Measurements from ENCODE around the gene SLC12A8.

The SLC12A8 gene

DNA sequence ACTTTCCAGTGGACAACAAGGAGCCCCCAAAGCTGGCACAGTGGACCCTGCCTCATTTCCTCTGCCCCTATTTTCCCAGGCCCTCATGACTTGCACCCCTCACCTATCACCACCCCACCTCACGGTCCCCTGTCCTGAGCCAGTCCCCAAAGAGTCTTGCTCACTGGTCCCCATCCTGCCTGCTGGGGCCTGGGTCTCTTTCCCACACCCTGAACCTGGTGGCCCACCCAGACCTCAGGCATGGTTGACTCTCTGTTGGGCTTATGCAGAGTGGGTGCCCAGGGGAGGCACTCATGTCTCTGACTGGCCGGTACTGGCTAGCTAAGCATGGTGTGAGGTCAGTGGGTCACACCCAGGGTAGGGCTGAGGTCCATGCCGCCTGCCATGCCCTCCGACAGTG is 73.2 kb downstream of the SLC12A8 start:
- Histone ChIP-seq H3K4me2 (peak overlapping the region in 7 of 11 experiments; percentile 6 to 98 (median 95); a peak in 7 of 22 replicates), H3K27ac (no peak overlapping the region), H3K9me3 (replicated peaks in 1 of 11) (peaks cover 0 to 11% (median 0%) of the 10 kb centered on the region in 11 experiments; a peak in 2 of 22 replicates), H3K9ac (no peak overlapping the region), H3K27me3 (peaks cover 0 to 22% (median 7%) of the 10 kb centered on the region in 11 experiments; a peak in 10 of 22 replicates), H3K4me3 (no peak overlapping the region), H3K36me3 (no peaks in the 10 kb centered on the region), H4K20me1 (peaks cover 0 to 10% (median 0%) of the 10 kb centered on the region in 11 experiments; a peak in 2 of 22 replicates), H3K4me1 (peaks cover 62 to 82% (median 73%) of the 10 kb centered on the region in 10 experiments)
- no peak for TF ChIP-seq Cebpa-rat (IDR thresholded peaks at IDR 0.05)

DNA sequence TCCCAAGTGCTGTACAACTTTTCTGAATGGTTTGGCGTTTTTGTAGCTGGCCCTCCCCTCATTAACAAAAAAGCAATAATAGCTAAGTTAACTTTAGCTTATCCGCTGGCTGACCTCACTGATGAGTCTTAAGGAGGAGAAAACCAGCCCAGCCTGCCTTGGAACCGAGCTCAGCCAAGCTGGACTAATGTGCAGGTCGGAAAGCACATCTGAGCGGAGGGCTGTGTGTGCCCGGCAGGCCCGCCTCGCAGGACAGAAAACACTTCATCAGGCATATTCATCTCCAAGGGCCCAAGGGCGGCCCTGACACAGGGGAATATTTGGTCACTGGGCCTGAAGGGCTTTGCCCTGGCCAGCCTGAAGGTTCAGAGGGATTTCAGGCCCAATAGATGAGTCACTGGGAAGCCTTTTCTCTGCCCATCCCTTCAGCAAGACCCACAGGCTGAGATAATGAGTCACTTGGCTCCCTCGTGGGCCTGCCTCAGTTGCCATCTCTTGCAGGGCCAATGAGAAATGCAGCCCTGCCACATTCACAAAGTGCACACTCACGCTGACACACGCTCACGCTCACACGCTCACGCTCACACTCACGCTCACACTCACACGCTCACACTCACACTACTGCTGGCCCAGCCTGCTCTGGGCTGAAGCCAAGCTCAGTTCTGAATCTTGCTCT is 75.1 kb downstream of the SLC12A8 start:
- H3K4me2 ChIP-seq = peak overlapping the region in 9 of 11 experiments; percentile 6 to 77 (median 53); a peak in 12 of 22 replicates
- no peak overlapping the region; a peak in 1 of 22 replicates for H3K9ac ChIP-seq
- TF ChIP-seq Cebpa-rat (IDR thresholded peaks at IDR 0.05) = no peak
- H3K4me3 ChIP-seq = no peak overlapping the region
- no peaks in the 10 kb centered on the region for H3K36me3 ChIP-seq
- peaks cover 56 to 76% (median 68%) of the 10 kb centered on the region in 10 experiments for H3K4me1 ChIP-seq
- peaks cover 0 to 11% (median 0%) of the 10 kb centered on the region in 11 experiments; a peak in 2 of 22 replicates for H3K9me3 ChIP-seq (replicated peaks in 1 of 11)
- peaks cover 0 to 5% (median 0%) of the 10 kb centered on the region in 11 experiments; a peak in 4 of 22 replicates for H3K27me3 ChIP-seq
- H3K27ac ChIP-seq = no peak overlapping the region
- H4K20me1 ChIP-seq = peaks cover 0 to 8% (median 0%) of the 10 kb centered on the region in 11 experiments; a peak in 2 of 22 replicates

DNA sequence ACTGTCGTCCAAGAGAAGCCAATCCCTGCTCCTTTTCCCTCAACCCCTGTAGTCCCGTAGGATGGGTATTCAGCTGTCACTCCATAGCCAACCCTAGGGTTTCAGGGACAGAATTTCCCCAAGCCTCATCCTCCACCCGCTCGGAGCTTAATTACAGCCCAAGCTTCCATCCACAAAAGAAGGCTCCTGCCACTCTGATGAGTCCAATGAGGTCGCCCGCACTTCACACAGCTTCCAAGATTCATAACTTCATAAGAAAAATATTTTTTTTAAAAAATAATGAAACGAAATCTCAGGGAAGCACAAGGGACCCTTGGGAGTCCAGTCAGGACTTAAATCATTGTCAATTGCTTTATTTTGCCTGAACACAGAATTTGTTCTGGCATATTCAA is 75.6 kb downstream of the SLC12A8 start:
- H3K4me2 ChIP-seq = peak overlapping the region in 9 of 11 experiments; percentile 26 to 77 (median 53); a peak in 15 of 22 replicates
- H3K27ac ChIP-seq = 0 out of 22 replicates have a peak overlapping the region, but pooled peaks of 1 of the 11 experiments have one; percentile 0
- 0 out of 22 replicates have a peak overlapping the region, but pooled peaks of 1 of the 11 experiments have one; percentile 2 for H3K9ac ChIP-seq
- no peak overlapping the region for H3K4me3 ChIP-seq
- peaks cover 0 to 3% (median 0%) of the 10 kb centered on the region in 11 experiments; a peak in 1 of 22 replicates for H4K20me1 ChIP-seq
- H3K27me3 ChIP-seq = no peaks in the 10 kb centered on the region; a peak in 1 of 22 replicates
- peaks cover 0 to 11% (median 0%) of the 10 kb centered on the region in 11 experiments; a peak in 2 of 22 replicates for H3K9me3 ChIP-seq (replicated peaks in 1 of 11)
- H3K4me1 ChIP-seq = peaks cover 56 to 76% (median 68%) of the 10 kb centered on the region in 10 experiments
- TF ChIP-seq Cebpa-rat (IDR thresholded peaks at IDR 0.05) = no peak
- H3K36me3 ChIP-seq = no peaks in the 10 kb centered on the region

DNA sequence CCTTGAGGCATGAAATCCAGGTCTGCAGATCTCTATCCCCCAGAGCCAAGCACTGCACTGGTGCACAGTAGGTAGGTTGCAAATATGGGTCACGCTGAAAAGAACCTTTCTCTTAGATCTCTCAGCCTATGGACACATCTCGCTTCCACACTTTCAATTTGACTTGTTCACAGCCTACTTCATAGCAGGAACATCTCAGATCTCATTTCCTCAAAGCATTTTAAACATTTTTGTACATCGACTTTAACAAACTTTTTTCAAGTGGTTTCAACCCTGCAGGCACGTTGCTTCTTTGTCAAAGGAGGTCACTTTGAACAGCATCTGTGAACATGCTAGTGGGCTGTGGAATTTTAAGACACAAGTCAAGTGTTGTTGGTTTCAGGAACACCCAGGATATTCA is 76.0 kb downstream of the SLC12A8 start:
- no peak for TF ChIP-seq Cebpa-rat (IDR thresholded peaks at IDR 0.05)
- Histone ChIP-seq H3K4me1 (peaks cover 56 to 76% (median 68%) of the 10 kb centered on the region in 10 experiments), H3K27ac (0 out of 22 replicates have a peak overlapping the region, but pooled peaks of 1 of the 11 experiments have one; percentile 0)

GRCh38 chr3:125134952-125135351 is 77.6 kb downstream of the SLC12A8 start:
- peak overlapping the region in 8 of 11 experiments; percentile 2 to 29 (median 20); a peak in 7 of 22 replicates for H3K4me2 ChIP-seq
- no peaks in the 10 kb centered on the region for H3K9me3 ChIP-seq (replicated peaks in 1 of 11)
- no peaks in the 10 kb centered on the region for H3K36me3 ChIP-seq
- no peak overlapping the region for H3K27ac ChIP-seq
- H3K4me3 ChIP-seq = no peak overlapping the region
- H3K9ac ChIP-seq = no peak overlapping the region
- no peak for TF ChIP-seq Cebpa-rat (IDR thresholded peaks at IDR 0.05)
- peaks cover 56 to 76% (median 68%) of the 10 kb centered on the region in 10 experiments for H3K4me1 ChIP-seq
- H4K20me1 ChIP-seq = no peaks in the 10 kb centered on the region
- no peaks in the 10 kb centered on the region for H3K27me3 ChIP-seq

More for the DNA sequence above, 76.0 kb downstream of the SLC12A8 start:
- Histone ChIP-seq H3K9ac (0 out of 22 replicates have a peak overlapping the region, but pooled peaks of 1 of the 11 experiments have one; percentile 2), H3K27me3 (no peaks in the 10 kb centered on the region; a peak in 1 of 22 replicates), H3K36me3 (no peaks in the 10 kb centered on the region), H3K4me2 (peak overlapping the region; percentile 23 to 77 (median 43); a peak in 21 of 22 replicates), H3K4me3 (no peak overlapping the region), H3K9me3 (replicated peaks in 1 of 11) (peaks cover 0 to 11% (median 0%) of the 10 kb centered on the region in 11 experiments; a peak in 2 of 22 replicates), H4K20me1 (0 out of 22 replicates have a peak, but pooled peaks cover 0 to 3% (median 0%) of the 10 kb centered on the region in 11 experiments)

GRCh38 chr3:125132815-125133214 is 79.7 kb downstream of the SLC12A8 start:
- TF ChIP-seq Cebpa-rat (IDR thresholded peaks at IDR 0.05) = peak in 4 of 11 experiments; percentile 21 to 75 (median 49); a peak in 5 of 22 replicates

GRCh38 chr3:125129512-125129997 is 83.0 kb downstream of the SLC12A8 start:
- no peak overlapping the region for H3K4me3 ChIP-seq
- peak overlapping the region in 3 of 11 experiments; percentile 19 to 48 (median 32); a peak in 4 of 22 replicates for H3K9ac ChIP-seq
- peak overlapping the region; percentile 75 to 92 (median 84) for H3K4me2 ChIP-seq
- no peaks in the 10 kb centered on the region for H4K20me1 ChIP-seq
- no peaks in the 10 kb centered on the region for H3K27me3 ChIP-seq
- no peaks in the 10 kb centered on the region for H3K36me3 ChIP-seq
- peaks cover 55 to 74% (median 60%) of the 10 kb centered on the region in 10 experiments for H3K4me1 ChIP-seq
- no peak for TF ChIP-seq Cebpa-rat (IDR thresholded peaks at IDR 0.05)
- H3K9me3 ChIP-seq (replicated peaks in 1 of 11) = no peaks in the 10 kb centered on the region; a peak in 1 of 22 replicates
- peak overlapping the region; percentile 18 to 73 (median 65); a peak in 18 of 22 replicates for H3K27ac ChIP-seq

More at GRCh38 chr3:125132815-125133214, 79.7 kb downstream of the SLC12A8 start:
- Histone ChIP-seq H3K9ac (peak overlapping the region in 6 of 11 experiments; percentile 4 to 39 (median 16); a peak in 6 of 22 replicates), H3K36me3 (no peaks in the 10 kb centered on the region), H3K4me3 (peak overlapping the region in 2 of 10 experiments; percentile 2 to 5; a peak in 1 of 20 replicates), H3K27me3 (no peaks in the 10 kb centered on the region), H4K20me1 (no peaks in the 10 kb centered on the region), H3K9me3 (replicated peaks in 1 of 11) (no peaks in the 10 kb centered on the region), H3K27ac (peak overlapping the region in 10 of 11 experiments; percentile 15 to 73 (median 66); a peak in 18 of 22 replicates), H3K4me1 (peaks cover 70 to 85% (median 78%) of the 10 kb centered on the region in 10 experiments), H3K4me2 (peak overlapping the region; percentile 75 to 92 (median 84))

DNA sequence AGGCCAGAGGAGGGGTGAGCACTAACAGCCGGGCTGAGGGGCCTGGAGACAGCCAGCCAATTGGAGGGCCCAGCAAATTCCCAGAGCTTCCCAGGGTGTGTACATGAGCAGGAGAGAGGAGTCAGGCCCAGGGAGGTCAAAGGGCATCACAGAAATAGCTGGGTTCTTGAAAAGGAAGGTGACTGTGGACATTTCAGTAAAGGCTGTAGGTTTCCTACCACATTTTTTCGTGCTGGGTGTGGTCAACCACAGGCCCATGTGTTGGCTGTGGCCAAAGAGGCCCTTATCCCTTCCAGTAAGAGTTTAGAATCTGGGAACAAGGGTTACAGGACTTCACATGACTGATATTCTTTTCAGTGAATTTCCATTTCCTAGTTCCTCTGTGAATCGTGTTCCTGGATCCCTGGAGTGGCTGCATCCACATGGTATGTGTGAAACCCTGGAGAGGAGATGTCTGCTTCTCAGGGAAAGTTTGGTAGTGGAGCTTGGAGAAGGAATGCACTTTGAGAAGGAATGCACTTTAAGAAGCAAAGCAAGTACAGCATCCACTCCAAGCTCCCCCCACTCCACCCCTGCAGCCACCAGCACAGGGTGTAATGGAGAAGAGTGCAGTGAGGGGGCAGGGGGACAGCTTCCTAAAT is 83.6 kb downstream of the SLC12A8 start:
- Histone ChIP-seq H4K20me1 (no peaks in the 10 kb centered on the region), H3K36me3 (no peaks in the 10 kb centered on the region), H3K27me3 (no peaks in the 10 kb centered on the region), H3K4me2 (peak overlapping the region; percentile 75 to 92 (median 84)), H3K4me3 (no peak overlapping the region), H3K27ac (peak overlapping the region in 10 of 11 experiments; percentile 12 to 73 (median 64); a peak in 18 of 22 replicates), H3K9me3 (replicated peaks in 1 of 11) (peaks cover 1 to 6% (median 4%) of the 10 kb centered on the region in 11 experiments; a peak in 20 of 22 replicates), H3K9ac (peak overlapping the region in 5 of 11 experiments; percentile 11 to 49 (median 41); a peak in 6 of 22 replicates), H3K4me1 (peaks cover 55 to 74% (median 59%) of the 10 kb centered on the region in 10 experiments)
- TF ChIP-seq Cebpa-rat (IDR thresholded peaks at IDR 0.05) = no peak

Measured in BLaER1 treated with 17β-estradiol and CSF1 and Interleukin-3, amounts not matched to agents 10 nM and 100 nM (cell line).